Liver (tissue), 3 donors: ENCODE results near the gene CENPL.

Experiments used
- ATF3 ChIP-seq: IDR thresholded peaks from 2 replicates; pipeline ENCODE4 v1.6.1; 2016; ENCODE audit warnings: antibody characterized with exemption
- CTCF ChIP-seq: fragments of 150-350 bp; IDR thresholded peaks from 2 replicates; pipeline ENCODE4 v1.5.1; 2017; ENCODE audit warnings: improper control_type of control experiment, low read depth, low read length; ENCODE audit not compliant: missing input control
- EGR1 ChIP-seq, 2 donors: IDR thresholded peaks; 2 replicates each; pipeline ENCODE4 v1.6.1; 2016 to 2018; ENCODE audit warnings: antibody characterized with exemption in 2 of 2, low read depth in 2 of 2
- FOXA1 ChIP-seq: IDR thresholded peaks from 2 replicates; pipeline ENCODE4 v1.6.1; 2016; ENCODE audit warnings: antibody characterized with exemption
- HNF4G ChIP-seq: IDR thresholded peaks from 2 replicates; pipeline ENCODE4 v1.6.1; 2016; ENCODE audit warnings: antibody characterized with exemption
- JUND ChIP-seq, 2 donors: IDR thresholded peaks; 2 replicates each; pipeline ENCODE4 v1.6.1; 2016; ENCODE audit warnings: antibody characterized with exemption in 2 of 2
- MAX ChIP-seq: IDR thresholded peaks from 2 replicates; pipeline ENCODE4 v1.6.1; 2016; ENCODE audit warnings: antibody characterized with exemption
- RAD21 ChIP-seq, 2 donors: IDR thresholded peaks; 2 replicates each; pipeline ENCODE4 v1.6.1; 2016; ENCODE audit warnings: antibody characterized with exemption in 2 of 2, mild to moderate bottlenecking in 2 of 2
- RXRA ChIP-seq, 2 donors: IDR thresholded peaks; 2 replicates each; pipeline ENCODE4 v1.6.1; 2017 to 2018; ENCODE audit warnings: antibody characterized with exemption in 2 of 2, mild to moderate bottlenecking in 1 of 2
- SP1 ChIP-seq: IDR thresholded peaks from 2 replicates; pipeline ENCODE4 v1.6.1; 2018; ENCODE audit warnings: antibody characterized with exemption, mild to moderate bottlenecking
- TF ChIP-seq, protein P1 (sequence below): IDR thresholded peaks from 2 replicates; pipeline ENCODE4 v1.6.1; 2016; ENCODE audit warnings: antibody characterized with exemption, mild to moderate bottlenecking
- TF ChIP-seq, protein P2 (sequence below): IDR thresholded peaks from 2 replicates; pipeline ENCODE4 v1.6.1; 2016; ENCODE audit warnings: antibody characterized with exemption
- donor health status: healthy.
- donor health status: healthy.

DNA sequence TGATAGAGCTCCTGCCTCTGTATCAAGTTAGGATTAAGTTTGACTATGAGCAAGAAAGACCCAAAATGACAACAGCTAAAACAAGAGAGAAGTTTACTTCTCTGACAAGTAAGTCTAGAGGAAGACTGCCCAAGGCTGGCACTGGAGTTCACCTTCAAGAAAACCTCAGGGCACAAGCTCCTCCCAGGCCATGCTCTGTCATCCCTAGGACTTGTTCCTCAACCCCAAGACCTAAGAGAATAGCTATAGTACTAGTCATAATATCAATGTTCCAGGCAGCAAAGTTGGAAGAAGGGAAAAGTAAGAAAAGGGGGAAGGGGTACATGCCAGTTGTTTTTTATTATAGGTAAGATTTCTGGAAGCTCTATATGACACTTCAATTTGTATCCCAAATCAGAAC is 26.6 kb downstream of the CENPL start:
- TF ChIP-seq CTCF (no peak), JUND (IDR thresholded peaks at IDR 0.05) (no peak), EGR1 (IDR thresholded peaks at IDR 0.05; ENCODE audit: low read depth in 2 of 2) (no peak), ATF3 (no peak), HNF4G (no peak), RXRA (IDR thresholded peaks at IDR 0.05) (no peak), MAX (no peak), FOXA1 (no peak), SP1 (no peak), RAD21 (IDR thresholded peaks at IDR 0.05) (no peak)
- TF ChIP-seq, protein P1, sequence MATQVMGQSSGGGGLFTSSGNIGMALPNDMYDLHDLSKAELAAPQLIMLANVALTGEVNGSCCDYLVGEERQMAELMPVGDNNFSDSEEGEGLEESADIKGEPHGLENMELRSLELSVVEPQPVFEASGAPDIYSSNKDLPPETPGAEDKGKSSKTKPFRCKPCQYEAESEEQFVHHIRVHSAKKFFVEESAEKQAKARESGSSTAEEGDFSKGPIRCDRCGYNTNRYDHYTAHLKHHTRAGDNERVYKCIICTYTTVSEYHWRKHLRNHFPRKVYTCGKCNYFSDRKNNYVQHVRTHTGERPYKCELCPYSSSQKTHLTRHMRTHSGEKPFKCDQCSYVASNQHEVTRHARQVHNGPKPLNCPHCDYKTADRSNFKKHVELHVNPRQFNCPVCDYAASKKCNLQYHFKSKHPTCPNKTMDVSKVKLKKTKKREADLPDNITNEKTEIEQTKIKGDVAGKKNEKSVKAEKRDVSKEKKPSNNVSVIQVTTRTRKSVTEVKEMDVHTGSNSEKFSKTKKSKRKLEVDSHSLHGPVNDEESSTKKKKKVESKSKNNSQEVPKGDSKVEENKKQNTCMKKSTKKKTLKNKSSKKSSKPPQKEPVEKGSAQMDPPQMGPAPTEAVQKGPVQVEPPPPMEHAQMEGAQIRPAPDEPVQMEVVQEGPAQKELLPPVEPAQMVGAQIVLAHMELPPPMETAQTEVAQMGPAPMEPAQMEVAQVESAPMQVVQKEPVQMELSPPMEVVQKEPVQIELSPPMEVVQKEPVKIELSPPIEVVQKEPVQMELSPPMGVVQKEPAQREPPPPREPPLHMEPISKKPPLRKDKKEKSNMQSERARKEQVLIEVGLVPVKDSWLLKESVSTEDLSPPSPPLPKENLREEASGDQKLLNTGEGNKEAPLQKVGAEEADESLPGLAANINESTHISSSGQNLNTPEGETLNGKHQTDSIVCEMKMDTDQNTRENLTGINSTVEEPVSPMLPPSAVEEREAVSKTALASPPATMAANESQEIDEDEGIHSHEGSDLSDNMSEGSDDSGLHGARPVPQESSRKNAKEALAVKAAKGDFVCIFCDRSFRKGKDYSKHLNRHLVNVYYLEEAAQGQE = no peak
- TF ChIP-seq, protein P2, sequence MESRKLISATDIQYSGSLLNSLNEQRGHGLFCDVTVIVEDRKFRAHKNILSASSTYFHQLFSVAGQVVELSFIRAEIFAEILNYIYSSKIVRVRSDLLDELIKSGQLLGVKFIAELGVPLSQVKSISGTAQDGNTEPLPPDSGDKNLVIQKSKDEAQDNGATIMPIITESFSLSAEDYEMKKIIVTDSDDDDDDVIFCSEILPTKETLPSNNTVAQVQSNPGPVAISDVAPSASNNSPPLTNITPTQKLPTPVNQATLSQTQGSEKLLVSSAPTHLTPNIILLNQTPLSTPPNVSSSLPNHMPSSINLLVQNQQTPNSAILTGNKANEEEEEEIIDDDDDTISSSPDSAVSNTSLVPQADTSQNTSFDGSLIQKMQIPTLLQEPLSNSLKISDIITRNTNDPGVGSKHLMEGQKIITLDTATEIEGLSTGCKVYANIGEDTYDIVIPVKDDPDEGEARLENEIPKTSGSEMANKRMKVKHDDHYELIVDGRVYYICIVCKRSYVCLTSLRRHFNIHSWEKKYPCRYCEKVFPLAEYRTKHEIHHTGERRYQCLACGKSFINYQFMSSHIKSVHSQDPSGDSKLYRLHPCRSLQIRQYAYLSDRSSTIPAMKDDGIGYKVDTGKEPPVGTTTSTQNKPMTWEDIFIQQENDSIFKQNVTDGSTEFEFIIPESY = no peak
